GM12878 (cell line): ENCODE data around the gene DHX40.

Source experiments
- POLR2A ChIP-seq: IDR thresholded peaks from 2 replicates; pipeline ENCODE4 v1.6.1; 2011; ENCODE audit warnings: low read depth, mild to moderate bottlenecking, low read length
- POLR2AphosphoS5 ChIP-seq: IDR thresholded peaks from 2 replicates; pipeline ENCODE4 v1.6.1; 2011; ENCODE audit warnings: mild to moderate bottlenecking, low read length, inconsistent platforms
- ZNF24 ChIP-seq: fragments of 450-650 bp; IDR thresholded peaks from 2 replicates; pipeline ENCODE4 v1.6.1; 2017; ENCODE audit warnings: antibody characterized with exemption, mild to moderate bottlenecking
- TF ChIP-seq, protein P1 (sequence below): fragments of 450-650 bp; IDR thresholded peaks from 2 replicates; pipeline ENCODE4 v1.6.1; 2014; ENCODE audit warnings: mild to moderate bottlenecking

DNA sequence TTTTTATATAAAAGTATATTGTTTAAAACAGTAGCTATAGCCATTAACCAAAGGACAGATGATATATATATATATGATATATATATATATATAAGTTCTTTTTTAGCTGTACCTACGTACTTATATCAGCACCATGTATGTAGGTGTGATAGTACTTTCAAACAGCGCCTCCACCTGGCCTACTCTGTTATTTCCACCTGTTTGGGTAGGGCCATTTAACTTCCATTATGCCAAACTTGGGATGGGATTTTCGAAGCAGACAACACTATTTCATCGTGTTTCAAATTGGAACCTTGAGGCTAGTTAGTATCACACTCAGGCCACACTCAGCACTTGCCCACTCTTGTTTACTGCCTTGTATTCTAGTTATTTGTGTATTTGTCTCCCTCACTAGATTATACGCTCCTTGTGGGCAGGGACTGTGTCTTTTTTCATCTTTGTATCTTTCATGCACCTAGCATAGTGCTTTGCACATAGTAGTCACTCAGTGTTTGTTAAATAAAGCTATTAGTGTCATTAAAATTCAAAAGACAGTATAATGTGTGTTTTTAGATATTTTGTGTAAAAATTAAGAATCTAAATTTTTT, 42.5 kb downstream of the DHX40 start:
- TF ChIP-seq, protein P1, sequence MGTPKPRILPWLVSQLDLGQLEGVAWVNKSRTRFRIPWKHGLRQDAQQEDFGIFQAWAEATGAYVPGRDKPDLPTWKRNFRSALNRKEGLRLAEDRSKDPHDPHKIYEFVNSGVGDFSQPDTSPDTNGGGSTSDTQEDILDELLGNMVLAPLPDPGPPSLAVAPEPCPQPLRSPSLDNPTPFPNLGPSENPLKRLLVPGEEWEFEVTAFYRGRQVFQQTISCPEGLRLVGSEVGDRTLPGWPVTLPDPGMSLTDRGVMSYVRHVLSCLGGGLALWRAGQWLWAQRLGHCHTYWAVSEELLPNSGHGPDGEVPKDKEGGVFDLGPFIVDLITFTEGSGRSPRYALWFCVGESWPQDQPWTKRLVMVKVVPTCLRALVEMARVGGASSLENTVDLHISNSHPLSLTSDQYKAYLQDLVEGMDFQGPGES = no peak
- TF ChIP-seq ZNF24 = no peak
- TF ChIP-seq POLR2A = no peak
- TF ChIP-seq POLR2AphosphoS5 = no peak
